Esophagus squamous epithelium (tissue), 4 donors: ENCODE data around the gene EGR1.
"Not testable (repeated sequence)": the region's sequence is repeated elsewhere in the genome, so short reads cannot be mapped to it uniquely, and the experiment has no call there.

Experiments
- CTCF ChIP-seq, 6 experiments: fragments of 450-650 bp in 4 of 6; fragments of 200-600 bp in 2 of 6; sonication (generic) in 2 of 6; IDR thresholded peaks; one replicate each; pipeline ENCODE4 v1.5.1; 2016 to 2019; ENCODE audit warnings: antibody characterized with exemption in 6 of 6, mild to moderate bottlenecking in 4 of 6, moderate library complexity in 4 of 6
- POLR2A ChIP-seq, 4 donors: fragments of 450-650 bp; IDR thresholded peaks; one replicate each; pipeline ENCODE4 v1.6.1; 2017; ENCODE audit warnings: antibody characterized with exemption in 4 of 4, mild to moderate bottlenecking in 4 of 4, moderate library complexity in 3 of 4

GRCh38 chr5:138473151-138473550 is 7.9 kb downstream of the EGR1 start:
- not testable (repeated sequence) for TF ChIP-seq CTCF, POLR2A (IDR thresholded peaks at IDR 0.05)
